ENCODE data around the gene MIR17HG. TPM values are rescaled to one million over a fixed set of nuclear protein-coding genes. Genes with fewer than 3 reads are reported as not detected.

Gene MIR17HG
- total and polyA plus RNA-seq, 2 experiments from 2014 or later = 0.20 to 0.43 TPM

GRCh38 chr13:91362908-91363307 is 15.4 kb downstream of the MIR17HG start:
- WGBS, 2 experiments (ENCODE audit: low coverage in 1 of 2, low lambda C conversion rate in 2 of 2, missing lambda C conversion rate in 2 of 2) = 0 to 8% methylated on average over 1 of the region's 1 CpG
- Histone ChIP-seq H3K4me2 (ENCODE audit: unreplicated experiment) (no peak overlapping the region), H3K9me2 (ENCODE audit: insufficient read depth) (no peaks in the 10 kb centered on the region), H3F3A (ENCODE audit: insufficient read depth) (0 out of 2 replicates have a peak, but pooled peaks cover 10% of the 10 kb centered on the region), H3K79me2 (ENCODE audit: insufficient read depth) (no peaks in the 10 kb centered on the region), H3K4me1 (ENCODE audit: insufficient read depth) (no peaks in the 10 kb centered on the region), H2AFZ (no peak overlapping the region), H4K20me1 (ENCODE audit: insufficient read depth) (no peaks in the 10 kb centered on the region), H3K27me3 (replicated peaks; ENCODE audit: insufficient read depth) (no peaks in the 10 kb centered on the region), H3K36me3 (ENCODE audit: low read depth) (0 out of 2 replicates have a peak, but pooled peaks cover under 1% of the 10 kb centered on the region), H3K9me3 (ENCODE audit: low read depth) (no peaks in the 10 kb centered on the region), H3K27ac (no peak overlapping the region), H3K4me3 (no peak overlapping the region), H3K9ac (no peak overlapping the region)
- in situ Hi-C loops (cut with MboI) = no loop called here
- TF ChIP-seq EZH2phosphoT487 (IDR thresholded peaks at IDR 0.05; ENCODE audit: insufficient read depth, low read depth) (no peak), EZH2 (IDR thresholded peaks at IDR 0.05; ENCODE audit: insufficient read depth, poor library complexity, severe bottlenecking) (no peak)
- DNase-seq = no peak

- TF ChIP-seq EZH2 (IDR thresholded peaks at IDR 0.05; ENCODE audit: insufficient read depth, poor library complexity, severe bottlenecking) = no peak
- TF ChIP-seq EZH2phosphoT487 (IDR thresholded peaks at IDR 0.05; ENCODE audit: insufficient read depth, low read depth) = no peak
- H3K4me1 ChIP-seq (ENCODE audit: insufficient read depth) = 0 out of 2 replicates have a peak, but pooled peaks cover 7% of the 10 kb centered on the region
- no peak overlapping the region for H3K4me2 ChIP-seq (ENCODE audit: unreplicated experiment)
- no peak overlapping the region for H2AFZ ChIP-seq
- no peak overlapping the region for H3K4me3 ChIP-seq
- 96 to 97% methylated on average over 1 of the region's 1 CpG for WGBS, 2 experiments (ENCODE audit: low coverage in 1 of 2, low lambda C conversion rate in 2 of 2, missing lambda C conversion rate in 2 of 2)
- no peaks in the 10 kb centered on the region for H4K20me1 ChIP-seq (ENCODE audit: insufficient read depth)
- H3K27ac ChIP-seq = no peak overlapping the region
- H3K79me2 ChIP-seq (ENCODE audit: insufficient read depth) = no peaks in the 10 kb centered on the region
- H3K9me2 ChIP-seq (ENCODE audit: insufficient read depth) = no peaks in the 10 kb centered on the region
- H3K27me3 ChIP-seq (replicated peaks; ENCODE audit: insufficient read depth) = no peaks in the 10 kb centered on the region
- no peaks in the 10 kb centered on the region for H3F3A ChIP-seq (ENCODE audit: insufficient read depth)
- H3K36me3 ChIP-seq (ENCODE audit: low read depth) = no peaks in the 10 kb centered on the region
- no peak for DNase-seq
- no peak overlapping the region for H3K9ac ChIP-seq
- in situ Hi-C loops (cut with MboI) = no loop called here
- H3K9me3 ChIP-seq (ENCODE audit: low read depth) = no peaks in the 10 kb centered on the region
Measured at GRCh38 chr13:91368101-91368500, 20.6 kb downstream of the MIR17HG start.

GRCh38 chr13:91368676-91369440 is 21.4 kb downstream of the MIR17HG start:
- TF ChIP-seq EZH2phosphoT487 (IDR thresholded peaks at IDR 0.05; ENCODE audit: insufficient read depth, low read depth) (no peak), EZH2 (IDR thresholded peaks at IDR 0.05; ENCODE audit: insufficient read depth, poor library complexity, severe bottlenecking) (no peak)
- WGBS, 2 experiments (ENCODE audit: low coverage in 1 of 2, low lambda C conversion rate in 2 of 2, missing lambda C conversion rate in 2 of 2) = 66 to 70% methylated on average over 3 of the region's 3 CpGs
- H3K4me2 ChIP-seq (ENCODE audit: unreplicated experiment) = no peak overlapping the region

GRCh38 chr13:91369441-91369831 is 21.9 kb downstream of the MIR17HG start:
- H3K9me2 ChIP-seq (ENCODE audit: insufficient read depth) = no peaks in the 10 kb centered on the region
- H3K4me3 ChIP-seq = no peak overlapping the region
- 0 out of 2 replicates have a peak, but pooled peaks cover 7% of the 10 kb centered on the region for H3K4me1 ChIP-seq (ENCODE audit: insufficient read depth)
- no peaks in the 10 kb centered on the region for H3K36me3 ChIP-seq (ENCODE audit: low read depth)
- TF ChIP-seq EZH2 (IDR thresholded peaks at IDR 0.05; ENCODE audit: insufficient read depth, poor library complexity, severe bottlenecking) = no peak
- no peak for TF ChIP-seq EZH2phosphoT487 (IDR thresholded peaks at IDR 0.05; ENCODE audit: insufficient read depth, low read depth)
- no peak overlapping the region for H3K27ac ChIP-seq
- H3K79me2 ChIP-seq (ENCODE audit: insufficient read depth) = no peaks in the 10 kb centered on the region
- DNase-seq = peak; percentile 22
- no peaks in the 10 kb centered on the region for H3K27me3 ChIP-seq (replicated peaks; ENCODE audit: insufficient read depth)
- in situ Hi-C loops (cut with MboI) = no loop called here
- WGBS, 2 experiments (ENCODE audit: low coverage in 1 of 2, low lambda C conversion rate in 2 of 2, missing lambda C conversion rate in 2 of 2) = 62 to 67% methylated on average over 3 of the region's 3 CpGs
- no peaks in the 10 kb centered on the region for H4K20me1 ChIP-seq (ENCODE audit: insufficient read depth)
- no peak overlapping the region for H3K9ac ChIP-seq
- no peak overlapping the region for H3K4me2 ChIP-seq (ENCODE audit: unreplicated experiment)
- H3F3A ChIP-seq (ENCODE audit: insufficient read depth) = no peaks in the 10 kb centered on the region
- H3K9me3 ChIP-seq (ENCODE audit: low read depth) = no peaks in the 10 kb centered on the region
- no peak overlapping the region for H2AFZ ChIP-seq

More at GRCh38 chr13:91368676-91369440, 21.4 kb downstream of the MIR17HG start:
- H2AFZ ChIP-seq = no peak overlapping the region
- DNase-seq = peak; percentile 19
- no peaks in the 10 kb centered on the region for H3F3A ChIP-seq (ENCODE audit: insufficient read depth)
- H3K9me2 ChIP-seq (ENCODE audit: insufficient read depth) = no peaks in the 10 kb centered on the region
- 0 out of 2 replicates have a peak, but pooled peaks cover 7% of the 10 kb centered on the region for H3K4me1 ChIP-seq (ENCODE audit: insufficient read depth)
- no peak overlapping the region for H3K4me3 ChIP-seq
- H3K27me3 ChIP-seq (replicated peaks; ENCODE audit: insufficient read depth) = no peaks in the 10 kb centered on the region
- no peaks in the 10 kb centered on the region for H3K9me3 ChIP-seq (ENCODE audit: low read depth)
- no peak overlapping the region for H3K9ac ChIP-seq
- H3K36me3 ChIP-seq (ENCODE audit: low read depth) = no peaks in the 10 kb centered on the region
- no peaks in the 10 kb centered on the region for H4K20me1 ChIP-seq (ENCODE audit: insufficient read depth)
- H3K79me2 ChIP-seq (ENCODE audit: insufficient read depth) = no peaks in the 10 kb centered on the region
- in situ Hi-C loops (cut with MboI) = no loop called here
- H3K27ac ChIP-seq = no peak overlapping the region
